HG02798 (cell line): ENCODE measurements around the gene HIP1R.

ENCODE experiments used
- ATAC-seq: cut with Tn5 transposase; IDR thresholded peaks from one replicate; pipeline ENCODE4 v1.9.1; 2021; ENCODE audit warnings: mild to moderate bottlenecking; ENCODE audit not compliant: unreplicated experiment, poor library complexity

HIP1R gene

GRCh38 chr12:122846622-122847515 lies 11.6 kb downstream of the HIP1R start:
- ATAC-seq, result no peak

DNA sequence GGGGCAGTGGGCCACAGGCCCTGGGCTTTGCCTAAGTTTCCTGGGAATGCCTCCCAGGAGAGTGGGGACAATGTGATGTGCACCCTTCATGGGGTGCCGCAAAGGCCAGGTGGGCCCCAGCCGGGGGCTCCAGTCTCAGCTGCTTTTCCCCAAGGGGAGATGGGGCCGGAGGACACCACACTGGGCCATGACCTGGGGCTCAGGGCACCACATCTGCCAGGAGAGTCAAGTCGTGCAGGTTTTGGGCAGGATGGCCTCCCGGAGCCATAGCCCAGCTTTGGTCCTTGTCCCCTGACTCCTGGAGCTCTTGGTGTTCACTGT lies 12.2 kb downstream of the HIP1R start:
- no peak for ATAC-seq

DNA sequence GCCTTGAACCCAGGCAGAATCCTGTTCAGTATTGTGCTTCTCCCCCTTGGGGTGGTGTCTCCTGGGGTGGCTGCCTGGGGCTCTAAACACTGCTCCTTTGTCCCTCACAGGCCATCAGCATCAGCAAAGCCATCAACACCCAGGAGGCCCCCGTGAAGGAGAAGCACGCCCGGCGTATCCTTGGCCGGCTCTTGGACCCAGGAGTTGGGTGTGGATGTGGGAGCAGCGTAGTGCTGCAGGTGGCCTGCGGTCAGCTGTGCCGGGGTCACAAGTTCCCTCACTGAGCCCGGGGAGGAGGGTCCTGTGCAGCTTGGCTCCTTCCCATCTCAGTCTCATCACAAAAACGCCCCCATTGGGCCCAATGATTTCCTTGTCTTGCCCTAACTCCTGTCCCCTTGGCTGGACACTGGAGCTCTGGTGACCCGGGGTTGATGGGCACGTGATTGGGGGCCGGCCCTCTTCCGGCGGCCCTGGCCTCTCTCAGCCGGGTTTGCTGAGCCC lies 12.7 kb downstream of the HIP1R start:
- no peak for ATAC-seq

DNA sequence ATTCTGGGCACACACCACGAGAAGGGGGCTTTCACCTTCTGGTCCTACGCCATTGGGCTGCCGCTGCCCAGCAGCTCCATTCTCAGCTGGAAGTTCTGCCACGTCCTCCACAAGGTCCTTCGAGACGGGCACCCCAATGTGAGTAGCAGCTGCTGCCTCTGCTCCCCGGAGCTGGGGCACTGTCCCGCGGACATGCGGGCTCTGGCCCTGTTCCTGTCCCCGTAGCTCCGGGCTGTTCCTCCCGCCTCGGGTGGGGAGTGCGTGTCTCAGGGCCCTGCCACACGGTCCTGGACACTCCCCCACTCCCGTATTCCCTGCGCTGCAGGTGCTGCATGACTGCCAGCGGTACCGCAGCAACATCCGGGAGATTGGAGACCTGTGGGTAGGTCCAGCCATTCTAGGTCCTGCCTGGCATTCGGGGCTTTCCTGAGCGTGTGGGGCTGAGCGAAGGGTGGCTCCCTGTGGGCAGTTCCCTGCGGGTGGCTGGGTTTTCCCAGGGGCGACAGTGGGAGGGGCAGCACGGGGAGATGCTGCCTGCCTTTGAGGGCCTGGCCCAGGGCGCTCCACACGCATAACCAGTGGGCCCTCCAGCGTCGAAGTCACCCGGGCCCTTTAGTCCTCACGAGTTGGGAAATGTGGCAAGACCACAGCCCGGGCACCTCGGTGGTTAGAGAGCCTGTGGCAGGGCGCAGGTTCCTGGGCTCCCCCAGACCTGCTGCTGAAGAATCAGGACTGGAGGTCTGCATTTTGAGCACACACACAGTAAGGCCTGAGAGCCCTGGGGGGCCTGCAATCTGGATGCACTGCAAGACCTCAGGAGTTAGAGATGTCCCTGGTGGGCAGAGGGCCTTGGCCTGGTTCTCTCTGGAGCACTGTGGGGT lies 13.5 kb downstream of the HIP1R start:
- ATAC-seq, result no peak

GRCh38 chr12:122849352-122850047 lies 14.2 kb downstream of the HIP1R start:
- no peak for ATAC-seq

DNA sequence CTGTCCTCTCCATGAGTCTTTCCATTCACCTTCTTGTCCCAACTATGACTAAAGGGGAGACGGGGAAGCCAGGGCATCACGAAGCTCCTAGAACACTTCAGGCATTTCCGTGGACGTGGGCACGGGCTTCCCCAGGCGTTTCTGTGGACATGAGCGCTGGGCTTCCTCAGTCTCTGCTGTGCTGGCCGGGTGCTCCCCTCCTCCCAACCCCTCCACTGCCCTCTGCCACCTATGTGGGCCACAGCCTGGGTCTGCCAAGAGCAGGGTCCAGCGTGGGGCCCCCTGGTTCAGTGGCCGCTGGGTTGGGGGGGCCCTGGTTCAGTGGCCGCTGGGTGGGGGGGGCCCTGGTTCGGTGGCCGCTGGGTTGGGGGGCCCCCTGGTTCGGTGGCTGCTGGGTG lies 14.8 kb downstream of the HIP1R start:
- ATAC-seq, result no peak

- ATAC-seq, result no peak
These were observed 15.6 kb downstream of the HIP1R start for GRCh38 chr12:122850695-122851350.

DNA sequence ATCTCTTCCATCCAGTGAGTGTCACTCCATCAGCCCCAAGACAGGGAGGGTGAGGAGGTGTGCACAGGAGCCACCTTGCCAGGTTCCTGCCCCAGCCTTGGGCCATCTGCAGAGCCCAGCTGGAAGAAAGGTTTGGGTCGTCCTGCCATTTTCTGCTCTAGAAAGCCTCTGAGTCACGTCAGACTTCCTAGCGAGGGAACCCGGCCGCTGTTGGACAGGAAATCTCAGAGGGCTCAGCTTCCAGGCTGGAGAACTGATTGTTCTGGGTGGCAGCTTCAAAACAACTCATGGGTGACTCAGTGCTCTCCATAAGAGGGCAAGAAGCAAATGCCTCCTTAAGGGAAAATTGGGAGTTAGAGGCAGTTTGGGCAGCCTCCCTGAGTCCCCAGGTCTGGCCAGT lies 16.6 kb downstream of the HIP1R start:
- no peak for ATAC-seq

GRCh38 chr12:122852336-122853275 lies 17.3 kb downstream of the HIP1R start:
- ATAC-seq, result no peak

- ATAC-seq, result no peak
These were observed 18.5 kb downstream of the HIP1R start for GRCh38 chr12:122853582-122854245.

DNA sequence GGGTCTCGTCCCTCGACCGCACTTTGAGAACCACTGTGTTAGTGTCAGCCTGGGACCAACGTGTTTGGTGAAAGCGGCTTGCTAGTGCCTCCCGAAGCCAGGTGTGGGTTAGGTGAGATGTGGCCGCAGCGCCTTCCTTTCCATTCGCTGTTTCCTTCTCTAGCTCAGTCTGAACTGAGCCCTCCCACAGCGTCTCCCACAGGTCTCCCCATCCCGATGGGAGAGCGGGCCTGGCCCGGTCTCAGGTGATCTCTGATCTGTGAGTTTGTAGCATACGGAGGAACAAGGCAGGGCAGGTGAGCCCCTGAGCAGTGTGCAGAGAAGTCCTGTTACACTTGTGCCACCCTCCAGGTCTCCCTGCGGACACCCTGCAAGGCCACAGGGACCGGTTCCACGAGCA lies 19.3 kb downstream of the HIP1R start:
- ATAC-seq, result no peak

- ATAC-seq, result no peak
These were observed 20.0 kb downstream of the HIP1R start for GRCh38 chr12:122855071-122855829.

- no peak for ATAC-seq
These were observed 20.9 kb downstream of the HIP1R start for GRCh38 chr12:122855928-122856831.

DNA sequence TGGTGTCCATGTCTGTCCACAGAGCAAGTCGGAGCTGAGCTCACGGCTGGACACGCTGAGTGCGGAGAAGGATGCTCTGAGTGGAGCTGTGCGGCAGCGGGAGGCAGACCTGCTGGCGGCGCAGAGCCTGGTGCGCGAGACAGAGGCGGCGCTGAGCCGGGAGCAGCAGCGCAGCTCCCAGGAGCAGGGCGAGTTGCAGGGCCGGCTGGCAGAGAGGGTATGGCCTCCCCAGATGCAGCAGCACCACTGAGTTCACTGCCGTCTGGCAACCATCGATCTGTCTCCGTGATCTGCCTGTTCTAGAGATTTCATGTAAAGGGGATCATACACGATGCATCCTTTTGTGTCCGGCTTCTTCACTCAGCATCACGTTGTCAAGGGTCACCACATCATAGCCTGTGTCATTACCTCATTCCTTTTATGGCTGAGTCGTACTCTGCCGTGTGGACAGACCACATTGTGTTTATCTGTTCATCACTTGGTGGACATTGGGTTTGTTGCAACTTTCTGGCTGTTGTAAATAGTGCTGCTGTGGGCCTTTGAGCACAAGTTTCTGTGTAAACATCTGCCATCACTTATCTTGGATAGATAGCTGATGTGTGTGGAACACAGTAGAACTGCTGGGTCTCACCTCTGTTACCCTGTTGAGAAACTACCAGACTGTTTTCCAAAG lies 21.9 kb downstream of the HIP1R start:
- no peak for ATAC-seq

GRCh38 chr12:122858171-122858570 lies 22.9 kb downstream of the HIP1R start:
- ATAC-seq, result no peak

- no peak for ATAC-seq
These were observed 23.5 kb downstream of the HIP1R start for GRCh38 chr12:122858591-122859302.
